Bronchial epithelial cell (primary cell): Measurements from ENCODE around the gene FIZ1. TPM values are rescaled to one million over a fixed set of nuclear protein-coding genes. Genes with fewer than 3 reads are reported as not detected.

ENCODE experiments used
- DNase-seq: peaks from one replicate; pipeline ENCODE4 v3.0.0-alpha.2; 2010; ENCODE audit warnings: low read depth
- FAIRE-seq: peaks from 2 replicates; lab custom pipeline; 2011; peaks lifted over from hg19 to GRCh38; lab: Jason Lieb, UNC
- H3K27me3 ChIP-seq: 2 replicates; pipeline ENCODE4 v1.5.1; 2011; ENCODE audit warnings: low read length; ENCODE audit not compliant: control insufficient read depth, insufficient read depth
- H3K36me3 ChIP-seq: 2 replicates; pipeline ENCODE4 v1.5.1; 2011; ENCODE audit warnings: low read length; ENCODE audit not compliant: control insufficient read depth, insufficient read depth
- H3K4me3 ChIP-seq: 2 replicates; pipeline ENCODE4 v1.5.1; 2011; ENCODE audit warnings: mild to moderate bottlenecking, low read depth, low read length, control low read depth
- CTCF ChIP-seq: IDR thresholded peaks from 2 replicates; pipeline ENCODE4 v1.5.1; 2011; ENCODE audit warnings: mild to moderate bottlenecking, moderate library complexity, low read length, control low read depth, inconsistent platforms; ENCODE audit not compliant: insufficient read depth, severe bottlenecking
- total RNA-seq: library from RNA; depleted of rRNA; stranded (reverse); fragments of >200 nt; gene quantifications from 2 replicates; pipeline ENCODE4 v1.2.1, GENCODE V29; 2014

The FIZ1 gene
- total RNA-seq, 1 donor from 2014 or later, result 2.1 TPM

DNA sequence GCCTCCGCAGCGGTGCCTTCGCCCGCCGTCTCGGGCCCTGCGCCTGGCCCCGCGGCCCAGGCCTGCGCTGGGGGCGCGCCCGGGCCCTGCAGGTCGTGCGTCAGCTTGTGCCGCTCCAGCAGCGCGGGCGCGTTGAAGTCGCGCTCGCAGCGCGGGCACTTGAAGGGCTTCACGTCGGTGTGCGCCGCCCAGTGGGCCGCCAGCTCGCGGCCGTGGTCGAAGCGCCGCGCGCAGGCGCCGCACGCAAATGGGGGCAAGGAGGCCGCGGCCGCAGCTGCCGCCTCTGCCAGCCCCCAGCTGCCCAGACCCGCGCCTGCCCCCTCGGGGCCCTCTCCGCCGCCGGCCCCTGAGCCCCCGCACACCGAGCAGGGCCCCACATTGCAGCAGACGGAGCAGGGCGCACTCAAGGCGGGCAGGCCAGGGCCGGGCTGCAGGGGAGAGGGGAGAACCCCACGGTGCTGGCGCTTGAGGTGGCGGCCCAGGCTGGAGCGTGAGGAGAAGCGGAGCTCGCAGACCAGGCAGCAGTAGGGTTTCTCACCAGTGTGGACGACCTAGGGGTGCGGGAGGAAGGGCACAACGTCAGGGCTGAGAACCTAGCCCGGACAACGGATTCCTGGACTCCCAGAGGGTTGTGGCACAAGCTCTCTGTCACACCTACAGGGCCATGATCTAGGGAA lies 6.1 kb downstream of the FIZ1 start:
- FAIRE-seq, result no peak

GRCh38 chr19:55592391-55593090 lies 6.8 kb downstream of the FIZ1 start:
- peaks cover 6% of the 10 kb centered on the region for H3K36me3 ChIP-seq
- FAIRE-seq, result no peak
- no peak overlapping the region for H3K4me3 ChIP-seq
- no peak for TF ChIP-seq CTCF
- H3K27me3 ChIP-seq, result no peaks in the 10 kb centered on the region
- DNase-seq, result no peak

More for the DNA sequence above, 6.1 kb downstream of the FIZ1 start:
- no peak for DNase-seq
- Histone ChIP-seq H3K4me3 (no peak overlapping the region), H3K36me3 (peaks cover 6% of the 10 kb centered on the region), H3K27me3 (no peaks in the 10 kb centered on the region)
- TF ChIP-seq CTCF, result no peak

GRCh38 chr19:55591555-55591954 lies 7.8 kb downstream of the FIZ1 start:
- Histone ChIP-seq H3K4me3 (no peak overlapping the region), H3K27me3 (no peaks in the 10 kb centered on the region), H3K36me3 (peaks cover 5% of the 10 kb centered on the region)
- DNase-seq (no peak), FAIRE-seq (no peak)
- TF ChIP-seq CTCF, result no peak

DNA sequence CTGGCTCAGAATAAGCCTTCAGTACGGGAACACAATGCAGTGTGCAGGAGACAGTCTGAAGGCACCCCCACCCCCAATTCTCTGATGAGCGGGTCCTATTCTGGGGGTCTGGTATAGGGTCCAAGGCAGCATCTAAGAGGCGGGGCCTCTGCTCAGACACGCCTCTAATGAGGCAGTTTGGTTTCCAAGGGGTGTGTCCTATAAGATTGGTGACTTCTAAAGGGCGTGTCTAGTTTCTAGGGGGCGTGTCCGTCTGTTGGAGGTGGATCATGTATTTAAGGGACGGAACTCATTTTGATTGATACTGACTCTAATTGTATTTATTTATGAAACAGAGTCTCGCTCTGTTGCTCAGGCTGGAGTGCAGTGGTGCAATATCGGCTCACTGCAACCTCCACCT lies 8.7 kb downstream of the FIZ1 start:
- H3K4me3 ChIP-seq, result no peak overlapping the region
- no peak for DNase-seq
- no peak for TF ChIP-seq CTCF
- peaks cover 3% of the 10 kb centered on the region for H3K36me3 ChIP-seq
- no peak for FAIRE-seq
- no peaks in the 10 kb centered on the region for H3K27me3 ChIP-seq

GRCh38 chr19:55590109-55590508 lies 9.2 kb downstream of the FIZ1 start:
- no peak for TF ChIP-seq CTCF
- no peak for DNase-seq

More at GRCh38 chr19:55590109-55590508, 9.2 kb downstream of the FIZ1 start:
- H3K4me3 ChIP-seq, result no peak overlapping the region
- peaks cover 3% of the 10 kb centered on the region for H3K36me3 ChIP-seq
- FAIRE-seq, result peak; percentile 18
- no peaks in the 10 kb centered on the region for H3K27me3 ChIP-seq
